Measurements from ENCODE around the gene SCYGR7.
A peak's percentile ranks its signal among the peaks of the same experiment; 100 is the strongest.

The SCYGR7 gene

GRCh38 chr2:227774895-227775842 lies 47.0 kb downstream of the SCYGR7 start:
- no peak for TF ChIP-seq CTCF (IDR thresholded peaks at IDR 0.05)
- Mint-ChIP-seq H3K36me3 (ENCODE audit: low read depth) (no peaks in the 10 kb centered on the region), H3K4me3 (no peak overlapping the region), H3K4me1 (peaks cover 5% of the 10 kb centered on the region), H3K9me3 (no peaks in the 10 kb centered on the region), H3K27ac (peak overlapping the region; percentile 19), H3K27me3 (ENCODE audit: low read depth, poor library complexity) (peaks cover 12% of the 10 kb centered on the region)
- no peak for DNase-seq
